GM12892 (cell line): ENCODE measurements around the gene APOBEC3B.

Experiments
- POLR2A ChIP-seq: IDR thresholded peaks from 2 replicates; pipeline ENCODE4 v1.6.1; 2011; ENCODE audit warnings: low read depth, low read length, control low read depth
- TAF1 ChIP-seq: IDR thresholded peaks from 2 replicates; pipeline ENCODE4 v1.6.1; 2011; ENCODE audit warnings: low read depth, mild to moderate bottlenecking, control low read depth, low read length, borderline replicate concordance

DNA sequence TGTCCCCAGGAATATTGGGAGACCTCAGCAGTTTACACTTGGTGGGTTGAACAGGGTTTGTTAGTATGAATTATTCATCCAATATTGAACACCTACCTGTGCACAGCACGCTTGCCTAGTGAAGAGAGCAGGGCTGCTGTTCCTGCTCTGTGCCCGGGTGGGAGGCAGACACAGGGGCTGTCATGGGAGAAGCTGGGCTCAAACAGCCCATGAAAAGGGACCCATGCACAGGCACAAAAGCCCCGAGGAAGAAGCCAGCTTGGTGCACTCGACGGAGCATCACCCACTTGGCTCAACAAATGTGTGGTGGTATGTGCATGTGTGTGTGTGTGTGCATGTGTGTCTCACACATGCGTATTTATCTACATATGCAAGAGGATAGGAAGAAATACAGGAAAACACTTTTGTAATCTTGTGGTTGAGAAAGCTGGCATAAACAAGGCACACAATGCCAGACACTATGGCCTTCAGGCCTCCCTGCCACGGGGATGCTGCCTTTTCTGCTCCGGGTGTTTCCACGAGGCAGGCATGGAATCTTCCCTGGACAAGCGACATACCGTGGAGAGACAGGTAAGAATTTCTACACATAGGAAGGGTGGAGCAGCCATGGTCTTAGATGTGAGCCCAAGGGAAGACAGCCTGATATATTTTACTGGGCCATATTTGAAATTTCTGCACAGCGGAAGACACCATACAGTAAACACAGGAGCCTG, 29.7 kb upstream of the APOBEC3B start:
- TF ChIP-seq TAF1 (no peak), POLR2A (no peak)
